HG03060 (cell line): ENCODE data around the gene MDGA2.
"Not testable (repeated sequence)": the region's sequence is repeated elsewhere in the genome, so short reads cannot be mapped to it uniquely, and the experiment has no call there.

Source experiments
- ATAC-seq: cut with Tn5 transposase; IDR thresholded peaks from one replicate; pipeline ENCODE4 v1.9.1; 2021; ENCODE audit warnings: low read depth, moderate number of reproducible peaks; ENCODE audit not compliant: unreplicated experiment

Gene MDGA2

GRCh38 chr14:47262801-47263200 lies 412.6 kb downstream of the MDGA2 start:
- no peak for ATAC-seq

- no peak for ATAC-seq
Measured at GRCh38 chr14:47261350-47261749, 414.1 kb downstream of the MDGA2 start.

- ATAC-seq, result no peak
Measured at GRCh38 chr14:47259796-47260195, 415.6 kb downstream of the MDGA2 start.

GRCh38 chr14:47257013-47257412 lies 418.4 kb downstream of the MDGA2 start:
- no peak for ATAC-seq

- ATAC-seq, result no peak
Measured at GRCh38 chr14:47252802-47253201, 422.6 kb downstream of the MDGA2 start.

- no peak for ATAC-seq
Measured at GRCh38 chr14:47246367-47246766, 429.0 kb downstream of the MDGA2 start.

- not testable (repeated sequence) for ATAC-seq
Measured at GRCh38 chr14:47242579-47242978, 432.8 kb downstream of the MDGA2 start.

GRCh38 chr14:47240748-47241437 lies 434.5 kb downstream of the MDGA2 start:
- ATAC-seq, result no peak

GRCh38 chr14:47235619-47236018 lies 439.8 kb downstream of the MDGA2 start:
- ATAC-seq, result no peak

- no peak for ATAC-seq
Measured at GRCh38 chr14:47226877-47227520, 448.4 kb downstream of the MDGA2 start.

- ATAC-seq, result no peak
Measured at GRCh38 chr14:47223656-47224055, 451.7 kb downstream of the MDGA2 start.

- no peak for ATAC-seq
Measured at GRCh38 chr14:47220096-47220495, 455.3 kb downstream of the MDGA2 start.

GRCh38 chr14:47211263-47211662 lies 464.1 kb downstream of the MDGA2 start:
- no peak for ATAC-seq

- no peak for ATAC-seq
Measured at GRCh38 chr14:47210099-47210498, 465.3 kb downstream of the MDGA2 start.

GRCh38 chr14:47208434-47208833 lies 467.0 kb downstream of the MDGA2 start:
- no peak for ATAC-seq

GRCh38 chr14:47207617-47208016 lies 467.8 kb downstream of the MDGA2 start:
- ATAC-seq, result no peak

GRCh38 chr14:47200740-47201139 lies 474.7 kb downstream of the MDGA2 start:
- ATAC-seq, result no peak

GRCh38 chr14:47195582-47195981 lies 479.8 kb downstream of the MDGA2 start:
- no peak for ATAC-seq

GRCh38 chr14:47194055-47194454 lies 481.4 kb downstream of the MDGA2 start:
- ATAC-seq, result no peak

GRCh38 chr14:47192203-47192602 lies 483.2 kb downstream of the MDGA2 start:
- ATAC-seq, result not testable (repeated sequence)

GRCh38 chr14:47191700-47192099 lies 483.7 kb downstream of the MDGA2 start:
- no peak for ATAC-seq

- no peak for ATAC-seq
Measured at GRCh38 chr14:47189911-47190484, 485.4 kb downstream of the MDGA2 start.
